Fibroblast of villous mesenchyme (primary cell): ENCODE data around the gene CLDN16. TPM values are rescaled to one million over a fixed set of nuclear protein-coding genes. Genes with fewer than 3 reads are reported as not detected.

Experiments
- DNase-seq: peaks from one replicate; pipeline ENCODE4 v3.0.0-alpha.2; 2010; ENCODE audit warnings: low read depth
- H3K4me3 ChIP-seq: 2 replicates; pipeline ENCODE4 v1.5.1; 2011; ENCODE audit warnings: low read depth, mild to moderate bottlenecking, low read length
- CTCF ChIP-seq: IDR thresholded peaks from 2 replicates; pipeline ENCODE4 v1.5.1; 2012; ENCODE audit warnings: low read depth, mild to moderate bottlenecking, low read length; ENCODE audit not compliant: insufficient read depth
- total RNA-seq: library from RNA; depleted of rRNA; stranded (reverse); fragments of >200 nt; gene quantifications from 2 replicates; pipeline ENCODE4 v1.2.3, GENCODE V29; 2012

CLDN16 gene
- total RNA-seq, 1 donor, result 0.43 TPM

GRCh38 chr3:190404715-190405114, 16.8 kb downstream of the CLDN16 start:
- no peak for TF ChIP-seq CTCF
- DNase-seq, result no peak
- H3K4me3 ChIP-seq, result no peak overlapping the region

- no peak overlapping the region for H3K4me3 ChIP-seq
- TF ChIP-seq CTCF, result no peak
- DNase-seq, result no peak
These were observed 26.3 kb downstream of the CLDN16 start for GRCh38 chr3:190414297-190414696.

GRCh38 chr3:190424108-190424477, 36.1 kb downstream of the CLDN16 start:
- no peak for DNase-seq
- no peak for TF ChIP-seq CTCF

GRCh38 chr3:190424478-190425439, 36.8 kb downstream of the CLDN16 start:
- DNase-seq, result peak; percentile 72
- TF ChIP-seq CTCF, result peak; percentile 71
- H3K4me3 ChIP-seq, result no peak overlapping the region

More at GRCh38 chr3:190424108-190424477, 36.1 kb downstream of the CLDN16 start:
- no peak overlapping the region for H3K4me3 ChIP-seq

GRCh38 chr3:190425833-190426232, 37.9 kb downstream of the CLDN16 start:
- no peak for DNase-seq
- no peak for TF ChIP-seq CTCF
- H3K4me3 ChIP-seq, result no peak overlapping the region

GRCh38 chr3:190426806-190427507, 39.0 kb downstream of the CLDN16 start:
- no peak for TF ChIP-seq CTCF
- DNase-seq, result peak; percentile 58
- H3K4me3 ChIP-seq, result no peak overlapping the region
